Testis (tissue), 5 donors: Measurements from ENCODE around the gene TRIOBP. TPM values are rescaled to one million over a fixed set of nuclear protein-coding genes. Genes with fewer than 3 reads are reported as not detected.

Experiments
- DNase-seq: peaks from one replicate; pipeline ENCODE4 v3.0.0-alpha.2; 2019
- H3K27ac ChIP-seq, 2 donors: fragments of 200-600 bp; sonication (generic); one replicate each; pipeline ENCODE4 v1.5.1; 2019
- H3K27me3 ChIP-seq: fragments of 200-600 bp; sonication (generic); one replicate; pipeline ENCODE4 v1.5.1; 2019
- H3K36me3 ChIP-seq: fragments of 200-600 bp; sonication (generic); one replicate; pipeline ENCODE4 v1.5.1; 2017; ENCODE audit warnings: low read depth; ENCODE audit errors: missing control alignments
- H3K4me1 ChIP-seq: fragments of 200-600 bp; sonication (generic); one replicate; pipeline ENCODE4 v1.5.1; 2019
- H3K4me3 ChIP-seq, 2 donors: fragments of 200-600 bp; sonication (generic); one replicate each; pipeline ENCODE4 v1.5.1; 2017 to 2019
- H3K9me3 ChIP-seq: fragments of 200-600 bp; sonication (generic); one replicate; pipeline ENCODE4 v1.5.1; 2017
- CTCF ChIP-seq, 3 experiments: fragments of 450-650 bp in 2 of 3; fragments of 200-600 bp in 1 of 3; sonication (generic) in 1 of 3; IDR thresholded peaks; one replicate each; pipeline ENCODE4 v1.5.1; 2016 to 2019; ENCODE audit warnings: antibody characterized with exemption in 3 of 3, mild to moderate bottlenecking in 2 of 3, moderate library complexity in 1 of 3
- POLR2A ChIP-seq: fragments of 450-650 bp; IDR thresholded peaks from one replicate; pipeline ENCODE4 v1.6.1; 2017; ENCODE audit warnings: antibody characterized with exemption, mild to moderate bottlenecking, moderate library complexity
- WGBS, 2 donors: methylation state at CpG; one replicate each; pipeline ENCODE4 v1.1.5; 2018; 5-methylcytosine and 5-hydroxymethylcytosine counted together
- intact Hi-C: fragments of 100-400 bp; cut with DNase I; formaldehyde crosslinking; loops from one replicate; pipeline ENCODE4 v1.15.1; 2023; ENCODE audit warnings: low total_unique reads
- long read RNA-seq, 2 donors: transcript quantifications; one replicate each; lab custom pipeline, GENCODE V29; 2026
- polyA plus RNA-seq: library from polyadenylated mRNA; stranded (reverse); fragments of 350-450 nt; fragmentation: Illumina TruSeq; extraction: RNeasy Lipid Tissue Mini Kit (QIAGEN cat#74804); gene quantifications from one replicate; pipeline ENCODE4 v1.2.3, GENCODE V29; 2014; ENCODE audit warnings: low read depth, low replicate concordance; ENCODE audit not compliant: insufficient read depth
- total RNA-seq, 2 donors: library from RNA; depleted of rRNA; stranded (reverse); fragments of >200 nt; gene quantifications; one replicate each; pipeline ENCODE4 v1.2.3, GENCODE V29; 2016

TRIOBP gene
- total RNA-seq (10 to 100 TPM; 74.0 to 80.2 TPM), polyA plus RNA-seq (52.9 TPM)
- long read RNA-seq, donor 1, transcript TRIOBP-203 (14 exons, 2,324 nt), result major isoform, 12 of 12 reads
- long read RNA-seq, donor 1, partial matches to known transcripts, result 0 of 12 reads
- long read RNA-seq, donor 1, other reads (novel, unspliced or antisense), result 0 of 12 reads
- long read RNA-seq, donor 2, transcript TRIOBP-203 (14 exons, 2,324 nt), result major isoform, 9 of 27 reads
- long read RNA-seq, donor 2, partial matches to known transcripts, result 17 of 27 reads
- long read RNA-seq, donor 2, other reads (novel, unspliced or antisense), result 0 of 27 reads

GRCh38 chr22:37696657-37697537, at the start of gene TRIOBP:
TSS of gene TRIOBP (plus strand) at chr22:37697048. CDS start at chr22:37701366, 4,318 bp downstream.
- H3K27ac ChIP-seq, result no peak within 1 kb of the TSS
- H3K4me1 ChIP-seq, result peaks cover 7% of the 10 kb centered on the region
- WGBS, 2 donors, result 15 to 28% methylated on average over 16 to 39 of the region's 39 CpGs
- DNase-seq, result peak; percentile 96
- H3K36me3 ChIP-seq, result no peaks in the 10 kb centered on the region
- TF ChIP-seq POLR2A (no peak), CTCF (IDR thresholded peaks at IDR 0.05) (peak in 1 of 3 experiments; percentile 26)
- H3K9me3 ChIP-seq, result no peaks in the 10 kb centered on the region
- intact Hi-C loops, result no loop called here
- H3K27me3 ChIP-seq, result no peaks in the 10 kb centered on the region
- H3K4me3 ChIP-seq, result no peak within 1 kb of the TSS

GRCh38 chr22:37647317-37647716, 49.5 kb upstream of the TRIOBP start:
- WGBS, 2 donors, result 92 to 95% methylated on average over 8 to 9 of the region's 9 CpGs
- Histone ChIP-seq H3K36me3 (no peaks in the 10 kb centered on the region), H3K9me3 (no peaks in the 10 kb centered on the region), H3K27me3 (no peaks in the 10 kb centered on the region), H3K27ac (no peak overlapping the region), H3K4me1 (peaks cover 7% of the 10 kb centered on the region), H3K4me3 (no peak overlapping the region)
- TF ChIP-seq CTCF (IDR thresholded peaks at IDR 0.05) (no peak), POLR2A (no peak)
- intact Hi-C loops, result no loop called here
- no peak for DNase-seq

GRCh38 chr22:37647928-37648327, 48.9 kb upstream of the TRIOBP start:
- Histone ChIP-seq H3K36me3 (no peaks in the 10 kb centered on the region), H3K9me3 (no peaks in the 10 kb centered on the region), H3K4me1 (peaks cover 7% of the 10 kb centered on the region), H3K27me3 (no peaks in the 10 kb centered on the region), H3K27ac (no peak overlapping the region), H3K4me3 (no peak overlapping the region)
- TF ChIP-seq POLR2A, result no peak
- no peak for TF ChIP-seq CTCF (IDR thresholded peaks at IDR 0.05)
- intact Hi-C loops, result no loop called here
- WGBS, 2 donors, result 62 to 86% methylated on average over 7 to 9 of the region's 9 CpGs
- DNase-seq, result peak; percentile 93

- Histone ChIP-seq H3K4me1 (no peaks in the 10 kb centered on the region), H3K4me3 (no peak overlapping the region), H3K27me3 (no peaks in the 10 kb centered on the region), H3K36me3 (no peaks in the 10 kb centered on the region), H3K9me3 (no peaks in the 10 kb centered on the region), H3K27ac (no peak overlapping the region)
- intact Hi-C loops, result no loop called here
- no peak for TF ChIP-seq CTCF (IDR thresholded peaks at IDR 0.05)
- no peak for TF ChIP-seq POLR2A
- no peak for DNase-seq
- WGBS, 2 donors, result 93 to 96% methylated on average over 17 of the region's 17 CpGs
Measured at GRCh38 chr22:37650463-37651136, 46.2 kb upstream of the TRIOBP start.
